Cardiac atrium fibroblast (primary cell): Measurements from ENCODE around the gene PPARG. TPM values are rescaled to one million over a fixed set of nuclear protein-coding genes. Genes with fewer than 3 reads are reported as not detected.

Source experiments
- total RNA-seq: library from RNA; depleted of rRNA; stranded (reverse); fragments of >200 nt; gene quantifications from 2 replicates; pipeline ENCODE4 v1.2.3, GENCODE V29; 2015

PPARG gene
- 19.1 and 33.0 TPM in 2 replicates for total RNA-seq

DNA sequence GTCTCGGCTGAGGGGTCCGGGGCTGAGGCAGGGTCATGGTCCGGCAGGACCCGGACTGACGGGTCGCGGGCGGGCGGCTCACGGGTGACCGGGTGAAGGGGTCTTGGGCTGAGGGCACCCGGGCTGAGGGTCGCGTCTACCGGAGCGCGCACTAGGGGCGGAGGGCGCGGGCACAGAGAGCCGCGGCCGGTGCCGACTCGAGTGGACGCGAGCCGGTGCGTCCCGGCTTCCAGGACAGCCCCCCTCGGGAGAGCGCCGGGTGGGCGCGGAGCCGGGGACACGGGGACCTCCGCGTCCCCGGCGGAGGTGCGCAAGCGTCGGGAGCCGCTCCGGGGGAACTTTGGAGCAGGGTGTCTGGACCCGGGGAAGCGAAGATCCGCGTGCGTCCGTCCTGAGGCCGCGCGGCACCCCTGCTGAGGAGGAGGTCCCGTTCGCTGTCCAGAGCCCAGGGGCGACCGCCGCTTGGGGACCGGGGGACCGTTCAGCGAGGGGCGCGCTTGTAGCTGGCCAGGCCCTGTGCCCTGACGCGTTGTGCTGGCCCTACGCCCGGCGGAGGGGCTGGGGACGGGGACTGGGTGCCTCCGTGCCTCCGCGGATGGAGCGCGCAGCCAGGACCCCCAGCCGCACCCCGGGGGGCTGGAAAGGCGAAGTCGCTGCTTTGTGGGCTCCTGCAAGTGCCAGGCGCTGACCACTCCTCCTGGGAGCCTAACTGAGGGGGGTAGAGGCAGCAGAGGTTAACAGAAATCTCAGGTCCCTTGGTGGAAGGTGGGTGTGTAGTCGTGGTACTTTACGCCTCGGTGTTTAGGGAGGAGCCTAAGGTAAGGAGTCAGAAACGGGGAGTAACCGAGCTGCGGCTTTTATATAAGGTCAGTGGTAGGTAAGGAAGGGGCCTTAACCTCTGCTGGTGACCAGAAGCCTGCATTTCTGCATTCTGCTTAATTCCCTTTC is at the start of gene PPARG:
PPARG (plus strand) TSS at position 889 of the 948 bp plus-strand sequence. CDS start 90,642 bp downstream, outside the sequence.

Other genes starting within 250 kb of the PPARG start
- gene TIMP4, start 130.2 kb upstream of the PPARG start, total RNA-seq, result 15.1 and 17.1 TPM in 2 replicates
- gene TSEN2, start 195.4 kb downstream of the PPARG start, total RNA-seq, result 6.2 and 10.8 TPM in 2 replicates